B cell (primary cell): Measurements from ENCODE around the gene AQP4.

Experiments
- CTCF ChIP-seq: fragments of 200-600 bp; IDR thresholded peaks from one replicate; pipeline ENCODE4 v1.8.0; 2022; ENCODE audit warnings: antibody characterized with exemption, mild to moderate bottlenecking
- EZH2 ChIP-seq: IDR thresholded peaks from 2 replicates; pipeline ENCODE4 v1.6.1; 2012; ENCODE audit warnings: borderline replicate concordance, low read depth, mild to moderate bottlenecking, moderate library complexity, low read length; ENCODE audit not compliant: insufficient read depth, poor library complexity, severe bottlenecking

- TF ChIP-seq CTCF (no peak), EZH2 (no peak)
Measured at GRCh38 chr18:26812462-26812861, 53.0 kb downstream of the AQP4 start.
